Frontal cortex (tissue), 4 donors: ENCODE measurements around the gene FIS1. TPM values are rescaled to one million over a fixed set of nuclear protein-coding genes. Genes with fewer than 3 reads are reported as not detected.
"Not testable (repeated sequence)": the region's sequence is repeated elsewhere in the genome, so short reads cannot be mapped to it uniquely, and the experiment has no call there.

ENCODE experiments used
- DNase-seq, 2 donors: peaks; one replicate each; pipeline ENCODE4 v3.0.0; 2012; ENCODE audit warnings: low spot score in 2 of 2
- FAIRE-seq: peaks from 2 replicates; lab custom pipeline; 2012; peaks lifted over from hg19 to GRCh38; lab: Jason Lieb, UNC
- total RNA-seq: library from RNA; depleted of rRNA; stranded (reverse); fragments of >200 nt; gene quantifications from one replicate; pipeline ENCODE4 v1.2.3, GENCODE V29; 2014
- donor health status: control.
- donor health status: control.
- donor health status: control.

The FIS1 gene
- total RNA-seq, 1 donor from 2014 or later: 58.7 TPM

GRCh38 chr7:101264102-101264706, 19.3 kb upstream of the FIS1 start:
- DNase-seq, FAIRE-seq: not testable (repeated sequence)

DNA sequence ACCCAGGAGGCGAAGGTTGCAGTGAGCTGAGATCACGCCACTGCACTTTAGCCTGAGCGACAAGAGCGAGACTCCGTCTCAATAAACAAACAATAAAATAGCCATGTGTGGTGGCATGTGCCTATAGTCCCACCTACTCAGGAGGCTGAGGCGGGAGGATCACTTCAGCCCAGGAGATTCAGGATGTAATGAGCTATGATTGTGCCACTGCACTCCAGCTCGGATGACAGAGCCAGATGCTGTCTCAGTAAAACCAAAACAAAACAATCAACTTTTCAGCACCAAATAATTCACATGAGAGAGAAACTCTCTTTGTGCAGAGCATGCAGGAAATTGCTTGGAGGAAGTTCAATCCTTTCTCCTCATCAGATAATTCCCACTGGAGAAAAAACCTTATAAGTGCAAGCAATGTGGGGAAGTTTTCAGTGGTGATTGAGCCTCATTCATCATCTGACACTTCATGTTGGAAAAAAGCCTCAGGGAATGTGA, 13.4 kb upstream of the FIS1 start:
- DNase-seq: no peak
- FAIRE-seq: no peak

DNA sequence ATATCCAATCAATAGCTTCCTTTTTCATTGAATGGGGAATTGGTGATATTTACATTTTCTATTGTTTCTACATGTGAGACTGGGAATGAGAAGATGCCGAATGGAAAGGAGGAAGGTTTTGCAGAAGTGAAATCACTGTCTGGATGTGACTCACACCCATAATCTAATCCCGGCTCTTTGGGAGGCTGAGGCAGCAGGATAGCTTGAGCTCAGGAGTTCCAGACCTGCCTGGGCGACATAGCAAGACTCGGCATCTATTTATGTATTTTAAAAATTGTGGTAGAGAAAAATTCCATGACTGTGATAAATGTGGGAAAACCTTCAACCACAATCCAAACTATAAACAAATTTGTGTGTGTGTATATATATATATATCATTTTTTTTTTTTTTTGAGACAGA, 10.9 kb upstream of the FIS1 start:
- FAIRE-seq (no peak), DNase-seq (no peak)

DNA sequence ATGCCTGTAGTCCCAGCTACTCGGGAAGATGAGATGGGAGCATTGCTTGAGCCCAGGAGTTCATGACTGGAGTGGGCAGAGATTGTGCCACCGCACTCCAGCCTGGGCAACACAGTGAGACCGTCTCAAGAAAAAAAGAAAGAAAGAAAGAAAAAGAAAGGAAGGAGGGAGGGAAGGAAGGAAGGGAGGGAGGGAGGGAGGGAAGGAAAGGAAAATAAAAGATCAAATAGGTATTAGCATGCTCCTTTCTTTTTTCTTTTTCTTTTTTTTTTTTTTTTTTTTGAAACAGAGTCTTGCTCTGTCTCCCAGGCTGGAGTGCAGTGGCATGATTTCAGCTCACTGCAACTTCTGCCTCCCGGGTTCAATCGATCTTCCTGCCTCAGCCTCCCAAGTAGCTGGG, 8.3 kb upstream of the FIS1 start:
- FAIRE-seq: not testable (repeated sequence)

GRCh38 chr7:101251871-101252659, 7.2 kb upstream of the FIS1 start:
- DNase-seq (peak; percentile 80 to 93), FAIRE-seq (no peak)

More for the DNA sequence above, 8.3 kb upstream of the FIS1 start:
- DNase-seq: not testable (repeated sequence)

GRCh38 chr7:101250324-101250723, 5.4 kb upstream of the FIS1 start:
- FAIRE-seq: no peak
- no peak for DNase-seq

DNA sequence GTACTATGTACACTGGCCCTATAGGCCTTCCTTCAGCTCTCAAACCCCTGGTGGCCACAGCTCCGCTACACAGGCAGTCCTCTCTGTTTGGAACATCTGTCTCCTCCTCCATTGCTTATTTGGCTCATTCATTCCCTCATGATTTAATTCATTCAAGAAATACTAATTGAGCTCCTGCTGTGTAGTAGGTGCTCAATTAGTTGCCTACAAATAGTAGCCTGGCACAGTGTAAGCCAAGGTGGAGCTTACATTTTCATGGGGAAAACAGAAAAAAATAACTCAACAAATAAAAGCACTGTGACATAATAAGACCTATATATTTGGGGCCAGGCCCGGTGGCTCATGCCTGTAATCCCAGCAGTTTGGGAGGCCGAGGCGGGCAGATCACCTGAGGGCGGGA, 3.4 kb upstream of the FIS1 start:
- no peak for FAIRE-seq
- DNase-seq: no peak

- no peak for DNase-seq
- no peak for FAIRE-seq
These were observed 327 bp upstream of the FIS1 start for GRCh38 chr7:101245147-101245668.

GRCh38 chr7:101243646-101244374, 1.1 kb downstream of the FIS1 start:
- DNase-seq (peak in 1 of 2 donors; percentile 10), FAIRE-seq (no peak)

GRCh38 chr7:101241443-101242349, 3.2 kb downstream of the FIS1 start:
- FAIRE-seq (no peak), DNase-seq (no peak)

DNA sequence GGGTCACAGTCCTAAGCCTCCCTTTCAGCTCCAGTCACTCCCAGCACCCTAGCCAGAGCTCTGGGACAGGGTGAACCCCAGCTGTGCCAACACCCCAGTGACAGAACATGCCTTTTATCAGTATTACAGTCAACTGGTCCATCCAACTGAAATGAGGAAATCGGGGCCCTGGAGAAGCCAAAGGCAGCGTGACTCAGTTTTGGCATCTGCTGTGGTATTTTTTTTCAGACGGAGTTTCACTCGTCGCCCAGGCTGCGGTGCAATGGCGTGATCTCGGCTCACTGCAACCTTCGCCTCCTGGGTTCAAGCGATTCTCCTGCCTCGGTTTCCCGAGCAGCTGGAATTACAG, 3.9 kb downstream of the FIS1 start:
- FAIRE-seq (no peak), DNase-seq (no peak)

- DNase-seq (no peak), FAIRE-seq (no peak)
These were observed 4.5 kb downstream of the FIS1 start for GRCh38 chr7:101240226-101241014.

- FAIRE-seq (no peak), DNase-seq (no peak)
These were observed 5.0 kb downstream of the FIS1 start for GRCh38 chr7:101239951-101240220.

DNA sequence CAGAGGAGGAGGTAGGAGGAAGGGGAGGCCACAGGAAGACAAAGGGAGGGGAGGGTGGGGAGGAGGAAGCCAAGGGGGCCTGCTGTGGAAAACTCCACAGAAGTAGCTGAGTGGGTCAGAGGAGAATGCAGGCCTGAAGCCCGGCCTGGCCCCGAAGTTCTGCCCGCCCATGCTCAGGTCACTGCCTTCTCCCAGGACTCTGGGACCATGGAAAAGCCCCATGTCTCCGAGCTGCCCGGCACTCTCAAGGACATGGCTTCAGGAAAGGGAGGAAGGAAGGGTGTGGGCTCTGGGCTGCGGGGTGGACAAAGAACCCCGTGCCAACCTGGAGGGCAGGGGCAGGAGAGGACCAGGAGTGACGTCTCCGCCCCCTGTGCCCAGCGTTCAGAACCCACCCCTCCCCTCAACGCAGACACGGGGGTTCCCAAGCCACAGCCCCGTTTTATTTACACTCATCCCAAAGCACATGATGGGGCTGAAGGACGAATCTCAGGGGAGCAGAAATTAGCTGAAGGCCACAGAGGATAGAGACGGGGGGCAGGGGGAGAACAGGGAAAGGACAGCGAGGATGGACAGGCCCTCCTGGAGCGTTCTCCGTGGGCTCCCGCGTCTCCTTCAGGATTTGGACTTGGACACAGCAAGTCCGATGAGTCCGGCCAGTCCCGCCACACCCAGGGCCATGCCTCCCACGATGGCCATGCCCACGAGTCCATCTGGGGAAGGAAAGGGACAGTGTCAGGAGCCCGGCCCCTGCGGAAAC, 5.5 kb downstream of the FIS1 start:
- peak in 1 of 2 donors; percentile 10 for DNase-seq
- FAIRE-seq: no peak

DNA sequence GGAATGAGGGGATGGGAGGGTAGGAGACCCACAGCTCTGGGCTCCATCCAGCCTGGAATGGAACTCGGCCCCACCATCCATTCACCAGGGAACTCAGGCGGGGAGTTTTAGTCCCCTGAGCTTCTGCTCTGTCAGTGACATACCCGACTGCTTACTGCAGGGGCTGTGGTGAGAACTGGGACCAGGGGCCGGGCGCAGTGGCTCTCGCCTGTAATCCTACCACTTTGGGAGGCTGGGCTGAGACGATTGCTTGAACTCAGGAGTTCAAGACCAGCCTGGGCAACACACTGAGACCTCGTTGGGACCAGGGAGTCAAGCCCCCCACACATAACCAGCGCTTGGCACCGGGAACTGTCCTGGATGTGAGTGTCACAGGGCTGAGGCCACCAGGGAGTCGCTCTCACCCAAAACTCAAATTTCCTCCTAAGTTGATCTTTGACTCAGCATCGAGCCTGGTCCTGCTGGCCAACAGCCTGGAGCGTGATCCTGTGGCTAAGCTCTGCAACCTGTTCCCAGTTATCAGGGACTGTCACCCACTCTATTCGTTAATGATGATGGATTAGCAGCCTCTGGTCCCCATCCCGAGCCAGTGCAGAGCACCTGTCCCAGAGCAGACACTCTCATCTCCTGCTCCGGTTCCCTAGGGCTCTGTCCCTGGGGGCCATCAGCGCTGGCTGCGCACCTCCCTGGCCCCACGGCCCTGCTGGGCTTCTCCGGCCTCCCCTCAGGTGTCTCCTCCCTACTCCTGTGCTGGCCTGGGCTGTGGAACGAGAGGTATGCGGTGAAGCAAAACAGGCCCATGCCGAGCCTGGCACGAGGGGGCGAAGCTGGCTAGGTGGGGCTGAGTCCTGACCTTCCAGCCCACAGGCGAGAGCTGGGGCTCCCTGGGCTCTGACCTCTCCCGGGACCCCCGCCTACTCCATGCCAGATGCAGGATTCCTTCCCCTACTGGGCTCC, 6.4 kb downstream of the FIS1 start:
- FAIRE-seq (no peak), DNase-seq (no peak)

DNA sequence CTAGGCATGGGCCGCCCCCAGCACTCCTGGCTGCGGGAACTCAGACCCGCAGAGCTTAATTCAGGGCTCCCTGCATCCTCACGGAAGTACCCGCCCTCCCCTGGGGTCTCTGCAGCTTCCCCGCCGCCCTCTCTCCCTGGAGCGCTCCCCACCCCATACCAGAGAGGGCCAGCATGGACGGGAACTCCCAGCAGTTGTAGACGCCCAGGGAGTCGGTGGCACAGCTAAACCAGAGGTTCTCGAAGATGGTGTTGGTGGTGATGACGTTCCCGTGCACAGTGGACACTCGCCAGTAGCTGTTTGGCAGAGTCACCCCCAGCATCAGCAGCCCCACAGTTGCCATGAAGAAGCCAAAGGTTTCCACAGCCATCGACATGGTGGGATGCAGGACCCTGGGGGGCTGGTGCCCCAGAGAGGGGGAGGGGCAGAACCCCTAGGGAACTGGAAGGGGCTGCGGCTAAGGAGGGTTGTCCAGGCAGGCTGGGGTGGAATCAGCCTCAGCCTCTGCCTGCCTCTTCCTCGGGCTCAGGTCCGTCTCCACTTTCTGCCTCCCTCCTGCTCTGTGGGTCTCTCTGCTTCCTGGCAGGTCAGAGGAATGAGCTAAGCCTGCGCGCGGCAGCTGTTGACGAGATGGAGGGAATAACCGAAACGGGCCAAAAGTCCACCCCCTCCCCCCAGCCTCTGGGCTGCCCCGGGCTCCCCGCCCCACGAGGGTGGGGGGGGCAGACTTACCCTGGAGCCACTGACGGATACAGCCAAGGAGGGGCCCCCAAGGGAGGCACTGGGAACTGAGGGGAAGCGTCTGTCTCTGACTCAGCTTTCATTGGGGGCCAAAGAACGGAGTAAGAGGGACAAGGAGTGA, 7.4 kb downstream of the FIS1 start, which contains the start of gene CLDN15:
CLDN15 (minus strand) TSS at position 597 of the 862 bp plus-strand sequence; CDS start at position 376, 221 bp downstream.
- FAIRE-seq (no peak), DNase-seq (peak in 1 of 2 donors; percentile 29)
